IMR-90 (cell line): ENCODE results near the gene PHF21B. TPM values are rescaled to one million over a fixed set of nuclear protein-coding genes. Genes with fewer than 3 reads are reported as not detected.

ENCODE experiments used
- ATAC-seq: fragments of 200-7000 bp; cut with Tn5 transposase; 2 replicates; pipeline ENCODE4 v1.9.1; 2020; ENCODE audit warnings: low read depth, mild to moderate bottlenecking, moderate library complexity
- BruUV-seq: library from RNA; stranded (reverse); fragments of 400-500 nt; replicated peaks from 2 replicates; lab custom pipeline; 2021; lab: Mats Ljungman, UMichigan
- CTCF ChIA-PET: fragments of 300-600 bp; formaldehyde crosslinking; extraction: SDS; loops from one replicate; lab custom pipeline; 2021; ENCODE audit warnings: antibody characterized with exemption; lab: Yijun Ruan, JAX
- POLR2A ChIA-PET: fragments of 300-600 bp; sonication (Branson Sonifier 250); formaldehyde crosslinking; loops from one replicate; lab custom pipeline; 2022; ENCODE audit warnings: antibody characterized with exemption; ENCODE audit not compliant: unreplicated experiment; lab: Charles Lee
- DNase-seq: peaks from one replicate; pipeline ENCODE4 v3.0.0; 2013
- H2AFZ ChIP-seq: replicated peaks from 2 replicates; pipeline ENCODE3; 2013; ENCODE audit warnings: low read length, mild to moderate bottlenecking; ENCODE audit not compliant: poor library complexity
- H2AK5ac ChIP-seq: 2 replicates; pipeline ENCODE4 v1.6.1; 2013; ENCODE audit warnings: low read depth, low read length, inconsistent platforms
- H2AK9ac ChIP-seq: replicated peaks from 2 replicates; pipeline ENCODE3; 2013; ENCODE audit warnings: mild to moderate bottlenecking, low read depth, low read length, moderate library complexity; ENCODE audit not compliant: poor library complexity
- H2BK120ac ChIP-seq: 2 replicates; pipeline ENCODE4 v1.6.1; 2013; ENCODE audit warnings: low read depth, low read length, inconsistent platforms
- H2BK15ac ChIP-seq: 3 replicates; pipeline ENCODE4 v1.6.1; 2013; ENCODE audit warnings: low read depth, low read length, inconsistent platforms
- H2BK20ac ChIP-seq: 2 replicates; pipeline ENCODE4 v1.6.1; 2013; ENCODE audit warnings: low read depth, mild to moderate bottlenecking, inconsistent platforms, low read length, moderate library complexity
- H2BK5ac ChIP-seq: 2 replicates; pipeline ENCODE4 v1.6.1; 2013; ENCODE audit warnings: mild to moderate bottlenecking, low read depth, low read length, inconsistent platforms; ENCODE audit not compliant: poor library complexity, severe bottlenecking
- H3K14ac ChIP-seq: replicated peaks from 2 replicates; pipeline ENCODE4 v1.6.1; 2013; ENCODE audit warnings: low read depth, low read length, inconsistent platforms
- H3K18ac ChIP-seq: 2 replicates; pipeline ENCODE4 v1.6.1; 2013; ENCODE audit warnings: low read depth, low read length, control low read depth
- H3K23ac ChIP-seq: 2 replicates; pipeline ENCODE4 v1.6.1; 2013; ENCODE audit warnings: low read depth, low read length, inconsistent platforms
- H3K27ac ChIP-seq: 2 replicates; pipeline ENCODE4 v1.5.1; 2013; ENCODE audit warnings: mild to moderate bottlenecking, control low read depth, low read length; ENCODE audit not compliant: insufficient read depth
- H3K27me3 ChIP-seq: 2 replicates; pipeline ENCODE4 v1.6.1; 2013; ENCODE audit warnings: low read length; ENCODE audit not compliant: control insufficient read depth, insufficient read depth
- H3K36me3 ChIP-seq: 2 replicates; pipeline ENCODE4 v1.6.1; 2013; ENCODE audit warnings: low read length, mixed read lengths; ENCODE audit not compliant: control insufficient read depth, insufficient read depth
- H3K4ac ChIP-seq: 2 replicates; pipeline ENCODE4 v1.6.1; 2013; ENCODE audit warnings: low read depth, low read length, inconsistent platforms
- H3K4me1 ChIP-seq: 2 replicates; pipeline ENCODE4 v1.6.1; 2013; ENCODE audit warnings: low read length, mixed read lengths; ENCODE audit not compliant: control insufficient read depth, insufficient read depth
- H3K4me2 ChIP-seq: 2 replicates; pipeline ENCODE4 v1.6.1; 2013; ENCODE audit warnings: low read depth, mild to moderate bottlenecking, control low read depth, low read length, moderate library complexity
- H3K4me3 ChIP-seq: 2 replicates; pipeline ENCODE4 v1.5.1; 2013; ENCODE audit warnings: low read depth, mild to moderate bottlenecking, control low read depth, low read length, moderate library complexity; ENCODE audit not compliant: insufficient read depth
- H3K56ac ChIP-seq: 2 replicates; pipeline ENCODE4 v1.6.1; 2013; ENCODE audit warnings: low read length, inconsistent platforms; ENCODE audit not compliant: insufficient read depth; ENCODE audit errors: extremely low read depth
- H3K79me1 ChIP-seq, 2 experiments: 2 replicates each; pipeline ENCODE4 v1.6.1; 2013; ENCODE audit warnings: low read length in 2 of 2, inconsistent platforms in 1 of 2, low read depth in 1 of 2
- H3K9ac ChIP-seq: 2 replicates; pipeline ENCODE4 v1.6.1; 2013; ENCODE audit warnings: low read depth, low read length, control low read depth
- H3K9me1 ChIP-seq: 2 replicates; pipeline ENCODE4 v1.6.1; 2013; ENCODE audit warnings: low read length, inconsistent platforms; ENCODE audit not compliant: insufficient read depth
- H3K9me3 ChIP-seq: 2 replicates; pipeline ENCODE4 v1.6.1; 2013; ENCODE audit warnings: low read length; ENCODE audit not compliant: control insufficient read depth, insufficient read depth
- H4K20me1 ChIP-seq: 2 replicates; pipeline ENCODE4 v1.6.1; 2013; ENCODE audit warnings: low read length, inconsistent platforms; ENCODE audit not compliant: insufficient read depth
- H4K5ac ChIP-seq: 2 replicates; pipeline ENCODE4 v1.6.1; 2013; ENCODE audit warnings: mild to moderate bottlenecking, low read depth, low read length, control low read depth
- H4K8ac ChIP-seq, 2 experiments: 2 replicates each; pipeline ENCODE4 v1.6.1; 2013; ENCODE audit warnings: low read depth in 2 of 2, low read length in 2 of 2, control low read depth in 1 of 2, inconsistent platforms in 1 of 2
- H4K91ac ChIP-seq: 2 replicates; pipeline ENCODE4 v1.6.1; 2013; ENCODE audit warnings: low read depth, low read length, inconsistent platforms; ENCODE audit not compliant: insufficient read depth
- CHD1 ChIP-seq: IDR thresholded peaks from 2 replicates; pipeline ENCODE4 v1.6.1; 2012; ENCODE audit warnings: low read depth, low read length, improper control_type of control experiment
- MAZ ChIP-seq: IDR thresholded peaks from 2 replicates; pipeline ENCODE4 v1.6.1; 2012; ENCODE audit warnings: low read depth, mild to moderate bottlenecking, low read length, improper control_type of control experiment, moderate library complexity, borderline replicate concordance
- MXI1 ChIP-seq: IDR thresholded peaks from 2 replicates; pipeline ENCODE4 v1.6.1; 2012; ENCODE audit warnings: low read depth, mild to moderate bottlenecking, low read length, moderate library complexity, borderline replicate concordance
- USF2 ChIP-seq: fragments of 150-350 bp; IDR thresholded peaks from 2 replicates; pipeline ENCODE4 v1.6.1; 2017; ENCODE audit warnings: mild to moderate bottlenecking, antibody characterized with exemption, low read length, low read depth
- WGBS, 2 experiments: methylation state at CpG; one replicate each; pipeline versions ENCODE4 v1.1.5 to v1.1.7; 2013; ENCODE audit warnings: missing lambda C conversion rate in 2 of 2; ENCODE audit not compliant: insufficient read length in 1 of 2; ENCODE audit errors: extremely low coverage in 2 of 2; 5-methylcytosine and 5-hydroxymethylcytosine counted together
- dilution Hi-C: fragments of 300-500 bp; cut with HindIII; formaldehyde crosslinking; loops from one replicate; pipeline ENCODE4 v1.14.3; 2018; ENCODE audit warnings: low sequenced_read_pairs; ENCODE audit not compliant: unreplicated experiment
- in situ Hi-C: fragments of 300-500 bp; cut with MboI; formaldehyde crosslinking; loops from 3 replicates; pipeline ENCODE4 v1.14.3; 2019; ENCODE audit warnings: low sequenced_read_pairs, inconsistent platforms, mixed read lengths
- intact Hi-C: fragments of 100-400 bp; cut with micrococcal nuclease; formaldehyde crosslinking; loops from 2 replicates; pipeline ENCODE4 v1.10.0; 2022
- polyA plus RNA-seq, 3 experiments: library from polyadenylated mRNA; depleted of rRNA; stranded (reverse); fragments of >200 nt; gene quantifications; 2 replicates each; pipeline ENCODE4 v1.2.3, GENCODE V29; 2012; ENCODE audit warnings: low replicate concordance in 1 of 3
- total RNA-seq: library from RNA; depleted of rRNA; stranded (reverse); fragments of >200 nt; gene quantifications from 2 replicates; pipeline ENCODE4 v1.2.3, GENCODE V29; 2012

PHF21B gene
- total and polyA plus RNA-seq, 2 of the 4 experiments (the other 2 are of a cell fraction): 0.02 TPM; not detected in 1

DNA sequence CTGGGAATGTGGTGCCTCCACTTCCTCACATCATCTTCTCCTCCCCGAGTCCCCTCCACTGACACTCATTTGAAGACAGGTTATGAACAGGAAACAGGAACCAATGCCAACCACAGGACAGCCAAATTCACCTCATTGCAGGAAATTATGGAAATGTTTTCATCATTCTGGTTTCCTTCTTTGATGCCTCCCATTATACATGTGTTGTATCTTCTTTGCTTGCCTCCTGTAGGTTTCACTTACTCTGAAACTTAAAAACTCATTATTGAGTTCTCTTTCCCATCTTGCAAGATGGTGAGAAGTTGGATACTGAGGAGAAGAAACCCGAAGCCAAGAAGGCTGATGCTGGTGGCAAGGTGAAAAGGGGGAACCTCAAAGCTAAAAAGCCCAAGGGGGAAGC, 108.5 kb downstream of the PHF21B start:
- no peak overlapping the region for H4K91ac ChIP-seq
- TF ChIP-seq USF2: no peak
- TF ChIP-seq CHD1: no peak
- no peak for TF ChIP-seq MAZ
- no peak for TF ChIP-seq MXI1
- H2BK20ac ChIP-seq: no peak overlapping the region
- no peak overlapping the region for H2BK5ac ChIP-seq
- ChIA-PET CTCF (no interaction called here), POLR2A (no interaction called here)
- no peak overlapping the region for H3K27ac ChIP-seq
- no peak overlapping the region for H3K56ac ChIP-seq
- H2BK120ac ChIP-seq: no peak overlapping the region
- no peak overlapping the region for H3K4ac ChIP-seq
- H3K4me1 ChIP-seq: no peaks in the 10 kb centered on the region
- no peak overlapping the region for H2AFZ ChIP-seq
- dilution Hi-C loops (no loop called here), intact Hi-C loops (no loop called here), in situ Hi-C loops (no loop called here)
- no peak overlapping the region for H3K23ac ChIP-seq
- no peak overlapping the region for H3K4me2 ChIP-seq
- H3K9me3 ChIP-seq: peaks cover 14% of the 10 kb centered on the region
- no peaks in the 10 kb centered on the region for H4K20me1 ChIP-seq
- no TSS peak for BruUV-seq
- no peak for ATAC-seq
- H3K4me3 ChIP-seq: no peak overlapping the region
- peak; percentile 13 for DNase-seq
- H3K27me3 ChIP-seq: peaks cover 6% of the 10 kb centered on the region; the same call in 1 of the 2 replicates
- no peak overlapping the region for H3K9ac ChIP-seq
- H2AK5ac ChIP-seq: no peak overlapping the region
- H3K9me1 ChIP-seq: no peaks in the 10 kb centered on the region
- WGBS, 2 experiments: no CpG with 5 or more reads among the region's 2 CpGs
- H3K79me1 ChIP-seq: no peaks in the 10 kb centered on the region
- H3K36me3 ChIP-seq: no peaks in the 10 kb centered on the region
- H2AK9ac ChIP-seq: no peak overlapping the region
- no peak overlapping the region for H4K8ac ChIP-seq
- H2BK15ac ChIP-seq: no peak overlapping the region
- H3K14ac ChIP-seq: no peak overlapping the region
- H3K18ac ChIP-seq: no peak overlapping the region
- H4K5ac ChIP-seq: no peak overlapping the region
